ENCODE data around the gene RAPH1. TPM values are rescaled to one million over a fixed set of nuclear protein-coding genes. Genes with fewer than 3 reads are reported as not detected.

Gene RAPH1
- total and polyA plus RNA-seq, 2 experiments from 2014 or later = 5.0 to 36.2 TPM

GRCh38 chr2:203562268-203562667, 27.2 kb upstream of the RAPH1 start:
- peaks cover 4% of the 10 kb centered on the region for H3K27me3 Mint-ChIP-seq (ENCODE audit: insufficient read depth, low read depth, poor library complexity)
- H3K27ac Mint-ChIP-seq = no peak overlapping the region
- no peak for TF ChIP-seq EZH2 (IDR thresholded peaks at IDR 0.05; ENCODE audit: low read depth, unreplicated experiment)
- no peak for TF ChIP-seq ZNF462 (CRISPR knock-in tag; IDR thresholded peaks at IDR 0.05)
- TF ChIP-seq EZH2phosphoT487 (IDR thresholded peaks at IDR 0.05; ENCODE audit: unreplicated experiment) = no peak
- TF ChIP-seq, protein P1, sequence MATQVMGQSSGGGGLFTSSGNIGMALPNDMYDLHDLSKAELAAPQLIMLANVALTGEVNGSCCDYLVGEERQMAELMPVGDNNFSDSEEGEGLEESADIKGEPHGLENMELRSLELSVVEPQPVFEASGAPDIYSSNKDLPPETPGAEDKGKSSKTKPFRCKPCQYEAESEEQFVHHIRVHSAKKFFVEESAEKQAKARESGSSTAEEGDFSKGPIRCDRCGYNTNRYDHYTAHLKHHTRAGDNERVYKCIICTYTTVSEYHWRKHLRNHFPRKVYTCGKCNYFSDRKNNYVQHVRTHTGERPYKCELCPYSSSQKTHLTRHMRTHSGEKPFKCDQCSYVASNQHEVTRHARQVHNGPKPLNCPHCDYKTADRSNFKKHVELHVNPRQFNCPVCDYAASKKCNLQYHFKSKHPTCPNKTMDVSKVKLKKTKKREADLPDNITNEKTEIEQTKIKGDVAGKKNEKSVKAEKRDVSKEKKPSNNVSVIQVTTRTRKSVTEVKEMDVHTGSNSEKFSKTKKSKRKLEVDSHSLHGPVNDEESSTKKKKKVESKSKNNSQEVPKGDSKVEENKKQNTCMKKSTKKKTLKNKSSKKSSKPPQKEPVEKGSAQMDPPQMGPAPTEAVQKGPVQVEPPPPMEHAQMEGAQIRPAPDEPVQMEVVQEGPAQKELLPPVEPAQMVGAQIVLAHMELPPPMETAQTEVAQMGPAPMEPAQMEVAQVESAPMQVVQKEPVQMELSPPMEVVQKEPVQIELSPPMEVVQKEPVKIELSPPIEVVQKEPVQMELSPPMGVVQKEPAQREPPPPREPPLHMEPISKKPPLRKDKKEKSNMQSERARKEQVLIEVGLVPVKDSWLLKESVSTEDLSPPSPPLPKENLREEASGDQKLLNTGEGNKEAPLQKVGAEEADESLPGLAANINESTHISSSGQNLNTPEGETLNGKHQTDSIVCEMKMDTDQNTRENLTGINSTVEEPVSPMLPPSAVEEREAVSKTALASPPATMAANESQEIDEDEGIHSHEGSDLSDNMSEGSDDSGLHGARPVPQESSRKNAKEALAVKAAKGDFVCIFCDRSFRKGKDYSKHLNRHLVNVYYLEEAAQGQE (IDR thresholded peaks at IDR 0.05; ENCODE audit: unreplicated experiment) = no peak
- TF ChIP-seq POLR2AphosphoS5 (IDR thresholded peaks at IDR 0.05; ENCODE audit: low read depth) = no peak
- no peak for TF ChIP-seq CTCF (conservative IDR thresholded peaks at IDR 0.05; ENCODE audit: low read depth in 2 of 2)
- H2AFZ ChIP-seq = no peak overlapping the region
- H3K27me3 ChIP-seq (ENCODE audit: insufficient read depth) = no peaks in the 10 kb centered on the region
- H3K79me2 ChIP-seq (replicated peaks; ENCODE audit: insufficient read depth) = no peaks in the 10 kb centered on the region
- no peak overlapping the region for H3K27ac ChIP-seq (ENCODE audit: low read depth)
- no peak overlapping the region for H3K4me2 ChIP-seq
- no peaks in the 10 kb centered on the region for H3K9me2 ChIP-seq (ENCODE audit: insufficient read depth)
- H3K36me3 Mint-ChIP-seq (ENCODE audit: low read depth) = no peaks in the 10 kb centered on the region
- no peaks in the 10 kb centered on the region for H3K4me1 Mint-ChIP-seq
- H3F3A ChIP-seq (replicated peaks; ENCODE audit: low read depth) = no peaks in the 10 kb centered on the region
- H3K9me3 Mint-ChIP-seq = no peaks in the 10 kb centered on the region
- no peak for ATAC-seq
- no peaks in the 10 kb centered on the region for H3K4me1 ChIP-seq (ENCODE audit: insufficient read depth)
- no peak overlapping the region for H3K4me3 ChIP-seq
- DNase-seq (ENCODE audit: low spot score) = no peak
- H3K36me3 ChIP-seq (ENCODE audit: insufficient read depth) = no peaks in the 10 kb centered on the region
- no peaks in the 10 kb centered on the region for H4K20me1 ChIP-seq (replicated peaks; ENCODE audit: insufficient read depth)
- H3K4me3 Mint-ChIP-seq = no peak overlapping the region

All from GM23338 (cell line).